Subcutaneous abdominal adipose tissue (tissue), 5 donors: ENCODE data around the gene TPSD1.

ENCODE experiments used
- H3K27ac ChIP-seq: one replicate; pipeline ENCODE4 v1.7.0; 2013; ENCODE audit warnings: low read depth, mild to moderate bottlenecking, inconsistent platforms, low read length, moderate library complexity
- H3K27me3 ChIP-seq, 5 donors: one replicate each; pipeline ENCODE4 v1.7.0; 2013; ENCODE audit warnings: low read length in 5 of 5, inconsistent platforms in 1 of 5; ENCODE audit not compliant: control insufficient read depth in 5 of 5, insufficient read depth in 4 of 5
- H3K36me3 ChIP-seq, 5 donors: one replicate each; pipeline ENCODE4 v1.7.0; 2013; ENCODE audit warnings: low read length in 5 of 5; ENCODE audit not compliant: control insufficient read depth in 5 of 5, insufficient read depth in 5 of 5
- H3K4me1 ChIP-seq, 5 donors: one replicate each; pipeline ENCODE4 v1.7.0; 2013; ENCODE audit warnings: low read length in 5 of 5, mild to moderate bottlenecking in 3 of 5, moderate library complexity in 1 of 5; ENCODE audit not compliant: control insufficient read depth in 5 of 5, insufficient read depth in 5 of 5
- H3K4me3 ChIP-seq, 5 donors: one replicate each; pipeline ENCODE4 v1.7.0; 2013; ENCODE audit warnings: low read length in 5 of 5, low read depth in 1 of 5
- H3K9ac ChIP-seq, 5 donors: one replicate each; pipeline ENCODE4 v1.7.0; 2013; ENCODE audit warnings: low read length in 5 of 5, mild to moderate bottlenecking in 4 of 5, moderate library complexity in 3 of 5
- H3K9me3 ChIP-seq, 5 donors: one replicate each; pipeline ENCODE4 v1.7.0; 2013; ENCODE audit warnings: low read length in 5 of 5; ENCODE audit not compliant: control insufficient read depth in 5 of 5
- donor health status: healthy.
- donor health status: healthy.
- donor health status: healthy.
- donor health status: healthy.
- donor health status: healthy.

Gene TPSD1

DNA sequence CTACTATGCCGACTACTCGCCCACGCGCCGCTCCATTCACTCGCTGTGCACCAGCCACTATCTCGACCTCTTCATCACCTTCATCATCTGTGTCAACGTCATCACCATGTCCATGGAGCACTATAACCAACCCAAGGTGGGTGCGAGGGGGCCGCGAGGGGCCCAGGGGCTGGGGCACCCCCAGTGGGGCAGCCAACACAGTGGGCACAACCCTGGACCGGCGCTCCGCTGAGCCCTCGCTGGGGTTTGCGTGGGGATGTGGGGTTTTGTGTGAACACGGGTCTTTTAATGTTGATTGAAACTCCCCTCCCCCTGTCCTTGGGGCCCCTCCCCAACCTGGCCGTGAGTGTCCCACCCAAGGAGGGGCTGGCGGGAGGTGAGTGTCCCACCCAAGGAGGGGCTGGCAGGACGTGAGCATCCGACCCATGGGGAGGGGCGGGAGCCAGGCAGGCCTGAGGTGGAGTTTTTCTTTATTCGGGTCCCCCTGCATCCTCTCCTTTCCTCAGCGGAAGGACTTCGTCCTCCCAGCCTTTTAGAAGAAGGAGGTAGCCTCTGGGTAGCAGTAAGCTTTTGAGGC is 42.0 kb upstream of the TPSD1 start:
- H3K9me3 ChIP-seq = no peaks in the 10 kb centered on the region
- no peak overlapping the region for H3K27ac ChIP-seq
- H3K4me3 ChIP-seq = no peak overlapping the region
- peaks cover 0 to 13% (median 2%) of the 10 kb centered on the region in 5 donors for H3K27me3 ChIP-seq
- H3K36me3 ChIP-seq = no peaks in the 10 kb centered on the region
- H3K4me1 ChIP-seq = no peaks in the 10 kb centered on the region
- H3K9ac ChIP-seq = no peak overlapping the region

DNA sequence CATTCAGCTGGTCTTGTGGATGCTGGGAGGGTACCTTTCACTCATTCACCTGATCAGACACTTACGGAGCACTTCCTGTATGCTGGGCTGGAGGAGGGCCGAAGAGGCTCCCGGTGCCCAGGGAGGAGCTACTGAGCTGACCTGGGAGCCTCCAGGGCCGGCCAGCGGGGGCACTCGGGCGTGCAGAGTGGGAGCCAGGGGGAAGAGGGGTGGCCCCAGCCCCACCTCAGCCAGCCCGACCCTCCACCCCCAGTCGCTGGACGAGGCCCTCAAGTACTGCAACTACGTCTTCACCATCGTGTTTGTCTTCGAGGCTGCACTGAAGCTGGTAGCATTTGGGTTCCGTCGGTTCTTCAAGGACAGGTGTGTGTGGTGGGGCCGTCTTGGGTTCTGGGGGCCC is 41.1 kb upstream of the TPSD1 start:
- peaks cover 0 to 13% (median 2%) of the 10 kb centered on the region in 5 donors for H3K27me3 ChIP-seq

DNA sequence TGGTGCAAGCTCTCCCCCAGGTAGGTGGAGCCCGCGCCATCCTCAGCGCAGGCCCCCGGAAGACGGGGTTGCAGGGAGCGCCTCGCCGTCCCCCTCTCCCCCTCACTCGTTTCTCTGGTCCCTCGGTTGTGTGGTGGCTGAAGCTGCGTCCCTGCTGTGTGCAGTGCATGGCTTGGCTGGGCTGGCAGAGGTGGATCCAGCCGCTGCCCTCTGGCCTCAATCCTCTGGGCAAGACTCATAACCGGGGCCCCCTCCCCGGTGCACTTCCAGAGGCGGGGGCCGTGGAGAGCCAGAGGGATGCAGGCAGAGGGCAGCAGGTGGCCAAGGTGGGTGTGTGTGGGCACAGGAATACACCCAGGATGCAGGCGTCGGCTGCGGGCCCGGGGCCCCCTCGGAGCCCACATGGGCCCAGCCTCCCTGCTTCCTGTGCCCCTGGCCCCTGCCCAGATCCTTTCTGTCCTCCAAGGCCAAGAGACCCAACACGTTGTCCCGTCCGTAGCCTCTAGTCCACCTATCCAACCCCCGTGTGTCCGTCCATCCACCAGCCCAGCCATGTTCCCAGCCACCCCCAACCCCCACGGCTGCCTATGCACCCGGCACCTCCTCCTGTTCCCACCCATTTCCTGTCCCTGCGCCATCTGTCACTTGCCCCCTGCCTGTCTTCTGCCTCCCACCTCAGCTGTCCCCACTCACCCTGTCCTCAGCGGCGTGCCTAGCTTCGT is 40.1 kb upstream of the TPSD1 start:
- Histone ChIP-seq H3K36me3 (no peaks in the 10 kb centered on the region), H3K27ac (no peak overlapping the region), H3K9me3 (no peaks in the 10 kb centered on the region), H3K4me3 (no peak overlapping the region), H3K9ac (no peak overlapping the region), H3K4me1 (no peaks in the 10 kb centered on the region), H3K27me3 (peaks cover 0 to 13% (median 2%) of the 10 kb centered on the region in 5 donors)

More for the DNA sequence above, 41.1 kb upstream of the TPSD1 start:
- no peaks in the 10 kb centered on the region for H3K9me3 ChIP-seq
- no peaks in the 10 kb centered on the region for H3K4me1 ChIP-seq
- H3K9ac ChIP-seq = no peak overlapping the region
- no peak overlapping the region for H3K4me3 ChIP-seq
- no peaks in the 10 kb centered on the region for H3K36me3 ChIP-seq
- H3K27ac ChIP-seq = no peak overlapping the region

DNA sequence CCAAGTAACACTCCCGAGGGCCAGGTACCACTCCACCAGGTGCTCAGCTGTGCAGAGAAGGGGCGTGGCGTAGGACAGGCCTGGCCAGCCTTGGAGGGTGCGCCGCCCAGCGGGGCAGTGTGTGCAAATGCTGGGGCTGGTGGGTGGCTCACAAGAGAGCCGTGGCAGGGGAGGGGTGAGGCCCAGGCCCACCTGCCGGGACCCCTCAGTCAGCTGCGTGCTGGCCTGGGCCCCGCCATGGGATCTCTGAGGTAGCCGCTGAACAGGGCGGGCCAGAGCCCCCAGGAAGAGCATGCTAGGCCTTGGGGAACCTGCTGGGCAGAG is 39.6 kb upstream of the TPSD1 start:
- peaks cover 0 to 13% (median 2%) of the 10 kb centered on the region in 5 donors for H3K27me3 ChIP-seq
- H3K4me3 ChIP-seq = no peak overlapping the region
- H3K4me1 ChIP-seq = no peaks in the 10 kb centered on the region
- H3K9me3 ChIP-seq = no peaks in the 10 kb centered on the region
- H3K36me3 ChIP-seq = no peaks in the 10 kb centered on the region
- H3K27ac ChIP-seq = no peak overlapping the region
- no peak overlapping the region for H3K9ac ChIP-seq

DNA sequence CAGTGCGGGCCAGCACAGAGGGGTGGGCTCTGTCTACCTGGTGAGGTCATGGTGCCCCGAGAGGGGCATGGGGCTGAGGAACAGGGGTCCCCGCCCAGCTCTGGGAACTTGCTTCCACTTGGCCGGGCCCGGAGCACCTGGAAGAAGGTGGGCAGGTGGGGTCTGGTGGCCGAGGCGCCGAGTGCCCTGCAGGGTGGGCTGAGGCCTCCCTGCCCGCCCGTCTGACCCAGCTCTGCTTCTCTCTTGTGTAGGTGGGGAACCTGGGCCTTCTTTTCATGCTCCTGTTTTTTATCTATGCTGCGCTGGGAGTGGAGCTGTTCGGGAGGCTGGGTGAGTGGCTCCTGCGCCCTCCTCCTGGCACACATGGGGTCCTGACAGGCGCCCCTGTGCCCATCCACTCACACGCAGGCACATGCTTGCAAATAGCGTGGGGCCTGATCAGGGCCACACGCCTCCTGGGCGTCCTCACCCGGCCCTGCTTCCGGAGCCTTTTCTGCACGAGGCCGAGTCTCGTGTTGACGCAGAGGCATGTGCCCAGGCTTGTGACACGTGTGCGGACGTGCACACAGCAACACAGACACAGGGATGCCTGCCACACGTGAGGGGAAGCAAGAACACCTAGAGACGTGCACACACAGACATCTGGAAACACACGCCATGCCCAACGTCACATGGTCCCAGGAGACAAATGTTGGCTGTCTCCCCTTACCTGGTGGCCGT is 39.0 kb upstream of the TPSD1 start:
- H3K36me3 ChIP-seq = no peaks in the 10 kb centered on the region

DNA sequence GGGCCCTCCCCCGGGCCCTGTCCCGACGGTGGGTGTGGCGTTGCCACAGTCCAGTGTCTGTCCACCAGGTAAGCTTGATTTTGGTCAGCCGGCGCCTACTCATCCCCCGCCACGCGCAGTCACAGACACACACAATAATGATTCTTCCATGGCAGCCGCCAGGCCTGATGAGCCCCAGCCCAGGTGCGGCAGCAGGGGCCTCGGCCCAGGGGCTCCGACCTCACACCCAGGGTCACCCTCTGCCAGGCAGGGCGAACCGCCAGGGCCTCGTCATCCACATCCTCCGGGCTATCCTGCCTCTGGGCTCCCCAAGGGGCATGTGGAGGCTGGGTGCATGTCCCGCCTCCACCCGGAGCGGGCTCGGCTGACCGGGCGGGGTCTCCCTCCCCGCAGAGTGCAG is 38.3 kb upstream of the TPSD1 start:
- H3K9me3 ChIP-seq = no peaks in the 10 kb centered on the region
- H3K27me3 ChIP-seq = peaks cover 0 to 14% (median 5%) of the 10 kb centered on the region in 5 donors

More for the DNA sequence above, 39.0 kb upstream of the TPSD1 start:
- no peaks in the 10 kb centered on the region for H3K9me3 ChIP-seq
- peaks cover 0 to 13% (median 2%) of the 10 kb centered on the region in 5 donors for H3K27me3 ChIP-seq
- H3K9ac ChIP-seq = no peak overlapping the region
- no peaks in the 10 kb centered on the region for H3K4me1 ChIP-seq
- no peak overlapping the region for H3K4me3 ChIP-seq
- no peak overlapping the region for H3K27ac ChIP-seq

DNA sequence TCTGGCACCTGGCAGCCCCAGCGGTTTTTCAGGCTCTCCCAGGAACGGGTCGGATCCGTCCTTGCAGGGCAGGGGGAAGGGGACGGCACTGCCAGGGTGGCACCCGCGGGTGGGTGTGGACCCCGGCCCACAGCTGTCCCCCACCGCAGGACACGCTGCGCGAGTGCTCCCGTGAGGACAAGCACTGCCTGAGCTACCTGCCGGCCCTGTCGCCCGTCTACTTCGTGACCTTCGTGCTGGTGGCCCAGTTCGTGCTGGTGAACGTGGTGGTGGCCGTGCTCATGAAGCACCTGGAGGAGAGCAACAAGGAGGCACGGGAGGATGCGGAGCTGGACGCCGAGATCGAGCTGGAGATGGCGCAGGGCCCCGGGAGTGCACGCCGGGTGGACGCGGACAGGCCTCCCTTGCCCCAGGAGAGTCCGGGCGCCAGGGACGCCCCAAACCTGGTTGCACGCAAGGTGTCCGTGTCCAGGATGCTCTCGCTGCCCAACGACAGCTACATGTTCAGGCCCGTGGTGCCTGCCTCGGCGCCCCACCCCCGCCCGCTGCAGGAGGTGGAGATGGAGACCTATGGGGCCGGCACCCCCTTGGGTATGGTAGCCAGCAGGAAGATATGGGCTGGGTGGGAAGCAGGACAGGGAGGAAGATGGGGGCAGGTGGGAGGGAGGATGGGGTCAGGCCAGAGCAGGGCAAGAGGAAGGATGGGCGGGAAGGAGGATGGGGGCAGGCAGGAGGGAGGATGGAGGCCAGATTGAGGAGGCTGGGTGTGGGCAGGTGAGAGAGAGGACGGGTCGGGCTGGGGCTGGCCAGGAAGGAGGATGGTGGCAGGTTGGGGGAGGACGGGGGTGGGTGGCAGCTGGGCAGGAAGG is 37.6 kb upstream of the TPSD1 start:
- Histone ChIP-seq H3K4me3 (no peak overlapping the region), H3K27me3 (peaks cover 0 to 17% (median 9%) of the 10 kb centered on the region in 5 donors), H3K4me1 (no peaks in the 10 kb centered on the region), H3K27ac (no peak overlapping the region), H3K9me3 (no peaks in the 10 kb centered on the region), H3K9ac (no peak overlapping the region), H3K36me3 (no peaks in the 10 kb centered on the region)

More for the DNA sequence above, 38.3 kb upstream of the TPSD1 start:
- no peak overlapping the region for H3K9ac ChIP-seq
- H3K4me3 ChIP-seq = no peak overlapping the region
- no peaks in the 10 kb centered on the region for H3K36me3 ChIP-seq
- no peaks in the 10 kb centered on the region for H3K4me1 ChIP-seq
- no peak overlapping the region for H3K27ac ChIP-seq

DNA sequence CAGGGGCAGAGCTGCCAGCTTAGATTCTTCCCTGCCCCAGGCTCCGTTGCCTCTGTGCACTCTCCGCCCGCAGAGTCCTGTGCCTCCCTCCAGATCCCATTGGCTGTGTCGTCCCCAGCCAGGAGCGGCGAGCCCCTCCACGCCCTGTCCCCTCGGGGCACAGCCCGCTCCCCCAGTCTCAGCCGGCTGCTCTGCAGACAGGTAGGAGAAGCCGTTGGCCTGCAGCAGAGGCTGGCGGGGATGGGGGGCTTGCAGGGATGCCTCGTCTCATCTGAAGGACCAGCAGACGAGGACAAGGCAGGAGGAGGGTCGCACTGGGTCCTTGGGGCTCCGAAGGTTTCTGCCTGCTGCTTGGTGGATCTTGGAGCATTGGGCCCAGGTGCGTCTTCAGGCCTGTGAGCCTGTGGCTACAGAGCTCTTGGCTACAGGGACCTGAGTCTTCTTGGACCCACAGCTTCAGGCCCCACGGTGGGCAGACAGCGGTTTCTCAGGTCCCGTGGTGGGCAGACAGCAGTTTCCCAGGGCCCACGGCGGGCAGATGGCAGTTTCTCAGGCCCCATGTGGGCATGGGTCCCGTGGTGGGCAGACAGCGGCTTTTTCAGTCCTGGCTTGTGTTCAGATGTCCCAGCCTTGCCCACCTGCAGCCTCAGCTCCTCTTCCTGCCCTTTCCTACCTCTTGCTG is 36.8 kb upstream of the TPSD1 start:
- Histone ChIP-seq H3K27me3 (peaks cover 0 to 20% (median 8%) of the 10 kb centered on the region in 5 donors), H3K4me1 (no peaks in the 10 kb centered on the region), H3K4me3 (no peak overlapping the region), H3K9me3 (no peaks in the 10 kb centered on the region), H3K9ac (no peak overlapping the region), H3K27ac (no peak overlapping the region), H3K36me3 (no peaks in the 10 kb centered on the region)

DNA sequence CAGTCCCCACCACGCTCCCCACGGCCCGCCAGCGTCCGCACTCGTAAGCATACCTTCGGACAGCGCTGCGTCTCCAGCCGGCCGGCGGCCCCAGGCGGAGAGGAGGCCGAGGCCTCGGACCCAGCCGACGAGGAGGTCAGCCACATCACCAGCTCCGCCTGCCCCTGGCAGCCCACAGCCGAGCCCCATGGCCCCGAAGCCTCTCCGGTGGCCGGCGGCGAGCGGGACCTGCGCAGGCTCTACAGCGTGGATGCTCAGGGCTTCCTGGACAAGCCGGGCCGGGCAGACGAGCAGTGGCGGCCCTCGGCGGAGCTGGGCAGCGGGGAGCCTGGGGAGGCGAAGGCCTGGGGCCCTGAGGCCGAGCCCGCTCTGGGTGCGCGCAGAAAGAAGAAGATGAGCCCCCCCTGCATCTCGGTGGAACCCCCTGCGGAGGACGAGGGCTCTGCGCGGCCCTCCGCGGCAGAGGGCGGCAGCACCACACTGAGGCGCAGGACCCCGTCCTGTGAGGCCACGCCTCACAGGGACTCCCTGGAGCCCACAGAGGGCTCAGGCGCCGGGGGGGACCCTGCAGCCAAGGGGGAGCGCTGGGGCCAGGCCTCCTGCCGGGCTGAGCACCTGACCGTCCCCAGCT is 35.7 kb upstream of the TPSD1 start:
- Histone ChIP-seq H3K4me1 (no peaks in the 10 kb centered on the region), H3K9ac (no peak overlapping the region), H3K36me3 (no peaks in the 10 kb centered on the region), H3K27ac (no peak overlapping the region), H3K4me3 (no peak overlapping the region), H3K27me3 (peaks cover 0 to 20% (median 7%) of the 10 kb centered on the region in 5 donors), H3K9me3 (no peaks in the 10 kb centered on the region)
